ENCODE measurements around the gene UQCRC1. TPM values are rescaled to one million over a fixed set of nuclear protein-coding genes. Genes with fewer than 3 reads are reported as not detected.

UQCRC1 gene
- total RNA-seq (2014; rRNA removed; shearing (Covaris generic)) = 171 and 176 TPM in 2 replicates

- peak; percentile 82 for DNase-seq (ENCODE audit: low spot score)
These were observed at the start of gene UQCRC1 for GRCh38 chr3:48609088-48610005. Gene UQCRC1 (minus strand): TSS chr3:48609646. CDS start chr3:48609620, 26 bp downstream.

- no peak for DNase-seq (ENCODE audit: low spot score)
These were observed 47.4 kb upstream of the UQCRC1 start for GRCh38 chr3:48656841-48657281.

GRCh38 chr3:48656061-48656840 lies 46.8 kb upstream of the UQCRC1 start:
- DNase-seq (ENCODE audit: low spot score) = no peak

GRCh38 chr3:48655606-48656005 lies 46.2 kb upstream of the UQCRC1 start:
- no peak for DNase-seq (ENCODE audit: low spot score)

- no peak for DNase-seq (ENCODE audit: low spot score)
These were observed 45.6 kb upstream of the UQCRC1 start for GRCh38 chr3:48655063-48655462.

GRCh38 chr3:48652923-48653715 lies 43.7 kb upstream of the UQCRC1 start:
- no peak for DNase-seq (ENCODE audit: low spot score)

- no peak for DNase-seq (ENCODE audit: low spot score)
These were observed 42.3 kb upstream of the UQCRC1 start for GRCh38 chr3:48651771-48652170.

GRCh38 chr3:48650723-48651122 lies 41.3 kb upstream of the UQCRC1 start:
- no peak for DNase-seq (ENCODE audit: low spot score)

- DNase-seq (ENCODE audit: low spot score) = no peak
These were observed 38.9 kb upstream of the UQCRC1 start for GRCh38 chr3:48648188-48648850.

- no peak for DNase-seq (ENCODE audit: low spot score)
These were observed 38.3 kb upstream of the UQCRC1 start for GRCh38 chr3:48647714-48648113.

- no peak for DNase-seq (ENCODE audit: low spot score)
These were observed 35.7 kb upstream of the UQCRC1 start for GRCh38 chr3:48644898-48645760.

GRCh38 chr3:48642605-48643004 lies 33.2 kb upstream of the UQCRC1 start:
- DNase-seq (ENCODE audit: low spot score) = no peak

GRCh38 chr3:48641396-48641795 lies 31.9 kb upstream of the UQCRC1 start:
- DNase-seq (ENCODE audit: low spot score) = no peak

GRCh38 chr3:48639944-48640606 lies 30.6 kb upstream of the UQCRC1 start:
- DNase-seq (ENCODE audit: low spot score) = no peak

- DNase-seq (ENCODE audit: low spot score) = no peak
These were observed 27.9 kb upstream of the UQCRC1 start for GRCh38 chr3:48637305-48637704.

- no peak for DNase-seq (ENCODE audit: low spot score)
These were observed 26.8 kb upstream of the UQCRC1 start for GRCh38 chr3:48636149-48636655.

GRCh38 chr3:48635222-48636021 lies 26.0 kb upstream of the UQCRC1 start, which contains the start of gene SLC26A6:
Gene SLC26A6 (minus strand): TSS chr3:48635461. CDS start chr3:48635393, 68 bp downstream.
- peak; percentile 84 for DNase-seq (ENCODE audit: low spot score)

GRCh38 chr3:48634661-48635221 lies 25.3 kb upstream of the UQCRC1 start:
- DNase-seq (ENCODE audit: low spot score) = peak; percentile 13

Measured in H4 (cell line).